Heart left ventricle (tissue), 13 donors: Measurements from ENCODE around the gene LUC7L3.

Experiments used
- POLR2A ChIP-seq, 2 donors: fragments of 450-650 bp; IDR thresholded peaks; one replicate each; pipeline ENCODE4 v1.6.1; 2017; ENCODE audit warnings: antibody characterized with exemption in 2 of 2, mild to moderate bottlenecking in 2 of 2, moderate library complexity in 2 of 2
- TF ChIP-seq, protein P1 (sequence below), 12 donors: fragments of 200-600 bp; sonication (generic) in 4 of 12; IDR thresholded peaks; one replicate each; pipeline versions ENCODE4 v1.5.0 to v1.8.0; 2018 to 2022; ENCODE audit warnings: antibody characterized with exemption in 12 of 12, mild to moderate bottlenecking in 5 of 12
- donor health status: ischemic (EF 13 %, LVEDD 7.1; RV severe dilation, severe dysfunction).
- donor health status: DM: no; HTN: yes; CAD: no.
- donor health status: DM: no; HTN: no; CAD: no.
- donor health status: ischemic (EF 25% LVEDD 6.9; RV normal size, moderate dysfunction).
- donor health status: ischemic (EF 25% LVEDD 5.7; RV mildly dilated, moderate dysfunction).
- donor health status: ischemic (EF 35%, LVEDD 5.7; RV mildly dilated, moderate dysfunction).
- donor health status: nonischemic (EF 11% LVEDD 7.7; RV severe dilation, severe dysfunction).
- donor health status: DM: yes; HTN: yes; CAD: no.
- donor health status: PGD.
- donor health status: ischemic (EF 29% LVEDD 5.4; RV normal size, mild dysfunction).
- donor health status: nonischemic (EF 23%, LVEDD 6.1; RV moderate dilation, normal function).

GRCh38 chr17:50681263-50682200 lies 37.9 kb upstream of the LUC7L3 start:
- no peak for TF ChIP-seq POLR2A (IDR thresholded peaks at IDR 0.05)
- TF ChIP-seq, protein P1, sequence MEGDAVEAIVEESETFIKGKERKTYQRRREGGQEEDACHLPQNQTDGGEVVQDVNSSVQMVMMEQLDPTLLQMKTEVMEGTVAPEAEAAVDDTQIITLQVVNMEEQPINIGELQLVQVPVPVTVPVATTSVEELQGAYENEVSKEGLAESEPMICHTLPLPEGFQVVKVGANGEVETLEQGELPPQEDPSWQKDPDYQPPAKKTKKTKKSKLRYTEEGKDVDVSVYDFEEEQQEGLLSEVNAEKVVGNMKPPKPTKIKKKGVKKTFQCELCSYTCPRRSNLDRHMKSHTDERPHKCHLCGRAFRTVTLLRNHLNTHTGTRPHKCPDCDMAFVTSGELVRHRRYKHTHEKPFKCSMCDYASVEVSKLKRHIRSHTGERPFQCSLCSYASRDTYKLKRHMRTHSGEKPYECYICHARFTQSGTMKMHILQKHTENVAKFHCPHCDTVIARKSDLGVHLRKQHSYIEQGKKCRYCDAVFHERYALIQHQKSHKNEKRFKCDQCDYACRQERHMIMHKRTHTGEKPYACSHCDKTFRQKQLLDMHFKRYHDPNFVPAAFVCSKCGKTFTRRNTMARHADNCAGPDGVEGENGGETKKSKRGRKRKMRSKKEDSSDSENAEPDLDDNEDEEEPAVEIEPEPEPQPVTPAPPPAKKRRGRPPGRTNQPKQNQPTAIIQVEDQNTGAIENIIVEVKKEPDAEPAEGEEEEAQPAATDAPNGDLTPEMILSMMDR (IDR thresholded peaks at IDR 0.05), result peak; percentile 32 to 65 (median 47)
